CD4-positive, alpha-beta T cell treated with Interleukin-21 for 1 hour (primary cell): Measurements from ENCODE around the gene FSHR.

Experiments used
- DNase-seq: peaks from one replicate; pipeline ENCODE4 v3.0.0-alpha.2; 2020

Gene FSHR

GRCh38 chr2:49154140-49154539 is at the start of gene FSHR:
FSHR (minus strand) TSS chr2:49154515; CDS start chr2:49154417, 98 bp downstream.
- no peak for DNase-seq

GRCh38 chr2:49199266-49199665 is 45.0 kb upstream of the FSHR start:
- no peak for DNase-seq

GRCh38 chr2:49194701-49195100 is 40.4 kb upstream of the FSHR start:
- DNase-seq, result no peak

- no peak for DNase-seq
Measured at GRCh38 chr2:49192036-49192435, 37.7 kb upstream of the FSHR start.

GRCh38 chr2:49189512-49190225 is 35.4 kb upstream of the FSHR start:
- no peak for DNase-seq

GRCh38 chr2:49186050-49186648 is 31.8 kb upstream of the FSHR start:
- DNase-seq, result no peak

- DNase-seq, result no peak
Measured at GRCh38 chr2:49178656-49179055, 24.3 kb upstream of the FSHR start.

GRCh38 chr2:49177194-49177593 is 22.9 kb upstream of the FSHR start:
- DNase-seq, result no peak

- DNase-seq, result no peak
Measured at GRCh38 chr2:49175831-49176230, 21.5 kb upstream of the FSHR start.

GRCh38 chr2:49174750-49175149 is 20.4 kb upstream of the FSHR start:
- DNase-seq, result no peak

GRCh38 chr2:49167131-49167530 is 12.8 kb upstream of the FSHR start:
- DNase-seq, result no peak

- no peak for DNase-seq
Measured at GRCh38 chr2:49165662-49166061, 11.3 kb upstream of the FSHR start.

- no peak for DNase-seq
Measured at GRCh38 chr2:49164729-49165128, 10.4 kb upstream of the FSHR start.

- DNase-seq, result no peak
Measured at GRCh38 chr2:49162151-49162550, 7.8 kb upstream of the FSHR start.

GRCh38 chr2:49154891-49155290 is 576 bp upstream of the FSHR start:
- no peak for DNase-seq

- DNase-seq, result no peak
Measured at GRCh38 chr2:49153252-49153651, 1.1 kb downstream of the FSHR start.

- DNase-seq, result no peak
Measured at GRCh38 chr2:49152824-49153223, 1.5 kb downstream of the FSHR start.

- DNase-seq, result no peak
Measured at GRCh38 chr2:49146401-49146800, 7.9 kb downstream of the FSHR start.

- no peak for DNase-seq
Measured at GRCh38 chr2:49131801-49132200, 22.5 kb downstream of the FSHR start.

- DNase-seq, result no peak
Measured at GRCh38 chr2:49129034-49129433, 25.3 kb downstream of the FSHR start.

- DNase-seq, result no peak
Measured at GRCh38 chr2:49123600-49123999, 30.7 kb downstream of the FSHR start.

GRCh38 chr2:49122107-49122506 is 32.2 kb downstream of the FSHR start:
- DNase-seq, result no peak

- DNase-seq, result no peak
Measured at GRCh38 chr2:49113046-49113445, 41.3 kb downstream of the FSHR start.

- no peak for DNase-seq
Measured at GRCh38 chr2:49111456-49111855, 42.9 kb downstream of the FSHR start.

GRCh38 chr2:49111006-49111405 is 43.3 kb downstream of the FSHR start:
- no peak for DNase-seq
